NCI-H1417 (cell line): ENCODE results near the gene DCDC2C.
"Not testable (repeated sequence)": the region's sequence is repeated elsewhere in the genome, so short reads cannot be mapped to it uniquely, and the experiment has no call there.

Source experiments
- DNase-seq, 3 experiments: peaks; one replicate each; lab custom pipeline; 2025; lab: John Stamatoyannopoulos, UW

DCDC2C gene

GRCh38 chr2:3703236-3703756 is at the start of gene DCDC2C:
Gene DCDC2C, plus strand, starts transcription at chr2:3703575. Its CDS starts 177 bp downstream, at chr2:3703752.
- no peak for DNase-seq

GRCh38 chr2:3654011-3654410 is 49.4 kb upstream of the DCDC2C start:
- no peak for DNase-seq

- DNase-seq = no peak
Observed at GRCh38 chr2:3654531-3655225, 48.7 kb upstream of the DCDC2C start.

GRCh38 chr2:3655871-3656761 is 47.3 kb upstream of the DCDC2C start:
- DNase-seq = no peak

- peak in 1 of 3 experiments; percentile 18 for DNase-seq
Observed at GRCh38 chr2:3656762-3657721, 46.3 kb upstream of the DCDC2C start.

GRCh38 chr2:3657881-3658280 is 45.5 kb upstream of the DCDC2C start, which contains the start of gene ALLC:
Gene ALLC, plus strand, starts transcription at chr2:3658200. Its CDS starts 12,958 bp downstream, at chr2:3671158.
- DNase-seq = no peak

- peak; percentile 20 to 80 (median 44) for DNase-seq
Observed at GRCh38 chr2:3659447-3660432, 43.6 kb upstream of the DCDC2C start.

- DNase-seq = not testable (repeated sequence)
Observed at GRCh38 chr2:3660640-3661039, 42.7 kb upstream of the DCDC2C start.

- no peak for DNase-seq
Observed at GRCh38 chr2:3661149-3661660, 42.2 kb upstream of the DCDC2C start.

- peak in 1 of 3 experiments; percentile 40 for DNase-seq
Observed at GRCh38 chr2:3662239-3662638, 41.1 kb upstream of the DCDC2C start.

GRCh38 chr2:3664118-3664517 is 39.3 kb upstream of the DCDC2C start:
- DNase-seq = no peak

GRCh38 chr2:3664925-3665324 is 38.5 kb upstream of the DCDC2C start:
- DNase-seq = no peak

- no peak for DNase-seq
Observed at GRCh38 chr2:3665886-3666612, 37.3 kb upstream of the DCDC2C start.

- DNase-seq = peak; percentile 51 to 63 (median 60)
Observed at GRCh38 chr2:3666613-3666975, 36.8 kb upstream of the DCDC2C start.

GRCh38 chr2:3667151-3667631 is 36.2 kb upstream of the DCDC2C start:
- peak; percentile 51 to 91 (median 69) for DNase-seq

- no peak for DNase-seq
Observed at GRCh38 chr2:3669656-3670055, 33.7 kb upstream of the DCDC2C start.

- no peak for DNase-seq
Observed at GRCh38 chr2:3670376-3670775, 33.0 kb upstream of the DCDC2C start.

- DNase-seq = no peak
Observed at GRCh38 chr2:3670941-3671340, 32.4 kb upstream of the DCDC2C start.
